Measurements from ENCODE around the gene L3MBTL1. TPM values are rescaled to one million over a fixed set of nuclear protein-coding genes. Genes with fewer than 3 reads are reported as not detected.

L3MBTL1 gene
- total and polyA plus RNA-seq, 2 donors (not counting 3 experiments of a cell fraction or from before 2014, with no cell fraction given) = 5.2 to 8.2 TPM

DNA sequence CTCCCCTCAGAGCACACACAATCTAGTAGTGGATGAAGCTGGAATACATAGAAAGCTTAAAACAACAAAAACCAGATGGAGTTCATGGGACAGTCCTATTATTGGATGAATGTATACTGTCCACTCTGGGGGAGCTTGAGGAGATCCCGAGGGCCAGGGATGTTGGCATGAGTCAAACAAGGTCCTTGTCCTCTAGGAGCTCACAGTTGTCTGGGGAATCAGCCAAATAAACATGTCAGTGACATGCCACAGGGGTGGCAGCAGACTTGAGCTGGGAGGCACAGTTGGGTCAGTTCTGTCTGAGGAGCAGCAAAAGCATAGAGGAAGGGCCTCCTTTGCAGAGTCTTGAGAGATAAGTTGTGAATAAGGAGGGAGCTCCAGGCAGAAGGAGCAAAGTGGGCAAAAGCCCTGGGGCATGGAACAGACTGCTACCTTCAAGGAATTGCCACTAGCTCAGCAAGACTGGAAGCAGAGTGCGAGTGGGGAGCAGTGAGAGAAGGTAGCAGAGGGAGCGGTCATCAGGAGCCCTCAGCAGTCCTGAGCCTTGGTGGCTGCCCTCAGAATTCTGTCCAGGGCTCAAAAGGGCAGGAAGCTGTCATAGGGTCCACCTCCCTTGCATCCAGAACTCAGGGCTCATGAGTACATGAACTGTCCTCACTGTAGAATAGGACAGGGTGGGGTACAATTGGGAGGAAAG, 22.1 kb downstream of the L3MBTL1 start:
- dilution Hi-C loops (cut with MboI; ENCODE audit: extremely low pct_ligation_motif_present, low sequenced_read_pairs) = no loop called here
- H3K4me3 ChIP-seq (replicated peaks in 1 of 3; ENCODE audit: insufficient read depth in 1 of 3, low read depth in 1 of 3, low read length in 3 of 3) = no peak overlapping the region
- no peak overlapping the region for H3K27ac ChIP-seq (ENCODE audit: insufficient read depth, low read depth, low read length)
- no TSS peak for BruUV-seq (replicated peaks)
- H3K9me1 ChIP-seq (replicated peaks; ENCODE audit: control insufficient read depth, extremely low read depth, insufficient read depth, low read length) = no peaks in the 10 kb centered on the region
- no peaks in the 10 kb centered on the region for H3K79me2 ChIP-seq (ENCODE audit: control insufficient read depth, insufficient read depth, low read length)
- TF ChIP-seq POLR2AphosphoS5 (IDR thresholded peaks at IDR 0.05; ENCODE audit: insufficient read depth, low read depth, low read length) = no peak
- TF ChIP-seq MYC (IDR thresholded peaks at IDR 0.05; ENCODE audit: low read depth, low read length) = no peak
- no peak for TF ChIP-seq GATA2 (IDR thresholded peaks at IDR 0.05; ENCODE audit: insufficient read depth, insufficient read length, low read depth, low read length)
- TF ChIP-seq FOS (IDR thresholded peaks at IDR 0.05; ENCODE audit: borderline replicate concordance, insufficient read depth, low read length) = no peak
- no peak for TF ChIP-seq POLR2A (IDR thresholded peaks at IDR 0.05; ENCODE audit: low read depth, low read length)
- TF ChIP-seq EZH2 (IDR thresholded peaks at IDR 0.05; ENCODE audit: borderline replicate concordance, low read depth, low read length, severe bottlenecking) = no peak
- TF ChIP-seq, protein P1, sequence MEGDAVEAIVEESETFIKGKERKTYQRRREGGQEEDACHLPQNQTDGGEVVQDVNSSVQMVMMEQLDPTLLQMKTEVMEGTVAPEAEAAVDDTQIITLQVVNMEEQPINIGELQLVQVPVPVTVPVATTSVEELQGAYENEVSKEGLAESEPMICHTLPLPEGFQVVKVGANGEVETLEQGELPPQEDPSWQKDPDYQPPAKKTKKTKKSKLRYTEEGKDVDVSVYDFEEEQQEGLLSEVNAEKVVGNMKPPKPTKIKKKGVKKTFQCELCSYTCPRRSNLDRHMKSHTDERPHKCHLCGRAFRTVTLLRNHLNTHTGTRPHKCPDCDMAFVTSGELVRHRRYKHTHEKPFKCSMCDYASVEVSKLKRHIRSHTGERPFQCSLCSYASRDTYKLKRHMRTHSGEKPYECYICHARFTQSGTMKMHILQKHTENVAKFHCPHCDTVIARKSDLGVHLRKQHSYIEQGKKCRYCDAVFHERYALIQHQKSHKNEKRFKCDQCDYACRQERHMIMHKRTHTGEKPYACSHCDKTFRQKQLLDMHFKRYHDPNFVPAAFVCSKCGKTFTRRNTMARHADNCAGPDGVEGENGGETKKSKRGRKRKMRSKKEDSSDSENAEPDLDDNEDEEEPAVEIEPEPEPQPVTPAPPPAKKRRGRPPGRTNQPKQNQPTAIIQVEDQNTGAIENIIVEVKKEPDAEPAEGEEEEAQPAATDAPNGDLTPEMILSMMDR (IDR thresholded peaks at IDR 0.05; ENCODE audit: extremely low read depth in 1 of 2, insufficient read depth in 1 of 2, low read depth in 1 of 2, low read length in 2 of 2) = no peak
- TF ChIP-seq, protein P2, sequence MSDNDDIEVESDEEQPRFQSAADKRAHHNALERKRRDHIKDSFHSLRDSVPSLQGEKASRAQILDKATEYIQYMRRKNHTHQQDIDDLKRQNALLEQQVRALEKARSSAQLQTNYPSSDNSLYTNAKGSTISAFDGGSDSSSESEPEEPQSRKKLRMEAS (IDR thresholded peaks at IDR 0.05; ENCODE audit: insufficient read depth, insufficient read length) = no peak
- TF ChIP-seq JUN (IDR thresholded peaks at IDR 0.05; ENCODE audit: borderline replicate concordance, insufficient read depth, insufficient read length, low read depth) = no peak
- no peaks in the 10 kb centered on the region for H3K9me3 ChIP-seq (replicated peaks; ENCODE audit: control insufficient read depth, insufficient read depth, low read length)
- no peaks in the 10 kb centered on the region for H3K4me1 ChIP-seq (ENCODE audit: control insufficient read depth, extremely low read depth, insufficient read depth, low read length)
- no peaks in the 10 kb centered on the region for H3K27me3 ChIP-seq (ENCODE audit: control insufficient read depth in 2 of 2, insufficient read depth in 2 of 2, low read length in 2 of 2)
- no peaks in the 10 kb centered on the region for H3K36me3 ChIP-seq (ENCODE audit: control insufficient read depth in 2 of 2, extremely low read depth in 1 of 2, insufficient read depth in 2 of 2, low read length in 2 of 2)
- H3K4me2 ChIP-seq (ENCODE audit: insufficient read depth, low read length) = no peak overlapping the region
- no peak for DNase-seq (ENCODE audit: low read depth, low spot score)
- H2AFZ ChIP-seq (ENCODE audit: low read depth, low read length) = no peak overlapping the region
- no peak overlapping the region for H3K9ac ChIP-seq (replicated peaks; ENCODE audit: extremely low read depth, insufficient read depth, low read length)
- no peaks in the 10 kb centered on the region for H4K20me1 ChIP-seq (replicated peaks; ENCODE audit: control insufficient read depth, extremely low read depth, insufficient read depth, low read length)
- ChIA-PET POLR2A (no interaction called here), CTCF (interaction anchor here (0.6 to 6.9 kb wide), 5 partner anchors 8 to 219 kb away, joined by 3 to 48 read pairs (median 5); no protein-coding TSS in a partner anchor)
- intact Hi-C loops (cut with micrococcal nuclease) = no loop called here
- FAIRE-seq = no peak
